Motor neuron (in vitro differentiated cells): ENCODE data around the gene CNGA1. TPM values are rescaled to one million over a fixed set of nuclear protein-coding genes. Genes with fewer than 3 reads are reported as not detected.
"Not testable (repeated sequence)": the region's sequence is repeated elsewhere in the genome, so short reads cannot be mapped to it uniquely, and the experiment has no call there.

Experiments used
- ATAC-seq, 8 experiments: fragments of 200-7000 bp; cut with Tn5 transposase; replicated peaks in 6 of 8; 2 replicates each; pipeline ENCODE4 v1.8.0; 2021; ENCODE audit warnings: mild to moderate bottlenecking in 8 of 8, moderate library complexity in 8 of 8
- H3K27ac ChIP-seq, 2 donors: fragments of 250-450 bp; sonication (Bioruptor Pico); 2 replicates each; pipeline ENCODE4 v1.9.0; 2021; ENCODE audit warnings: antibody characterized with exemption in 2 of 2, mild to moderate bottlenecking in 2 of 2, moderate library complexity in 1 of 2
- H3K4me1 ChIP-seq, 2 donors: fragments of 250-450 bp; sonication (Bioruptor Pico); replicated peaks in 1 of 2; 2 replicates each; pipeline ENCODE4 v1.6.1; 2021; ENCODE audit warnings: antibody characterized with exemption in 2 of 2, mild to moderate bottlenecking in 2 of 2, moderate library complexity in 1 of 2
- H3K4me3 ChIP-seq, 5 donors: fragments of 250-450 bp; sonication (Bioruptor Pico); 2 replicates each; pipeline ENCODE4 v1.9.0; 2021; ENCODE audit warnings: antibody characterized with exemption in 5 of 5, mild to moderate bottlenecking in 5 of 5, moderate library complexity in 4 of 5
- WGBS, 10 experiments: fragments of 450-650 bp; shearing (Covaris generic); methylation state at CpG; one replicate each; pipeline ENCODE4 v1.0.0; 2022; 5-methylcytosine and 5-hydroxymethylcytosine counted together
- in situ Hi-C, 9 experiments: fragments of 400-800 bp; cut with MboI; loops; one replicate each; pipeline ENCODE4 v1.15.0; 2021; ENCODE audit warnings: low sequenced_read_pairs in 9 of 9, low pct_unique_long_range_greater_than_20kb in 2 of 9; ENCODE audit not compliant: unreplicated experiment in 9 of 9
- total RNA-seq, 8 experiments: library from RNA; unstranded; fragments of 300-600 nt; gene quantifications; 2 replicates each; pipeline versions ENCODE4 v1.2.3 to v1.2.4, GENCODE V29; 2022

The CNGA1 gene
- total RNA-seq, 8 experiments from 2014 or later, result 0.05 to 0.38 (median 0.18) TPM; not detected in 2

DNA sequence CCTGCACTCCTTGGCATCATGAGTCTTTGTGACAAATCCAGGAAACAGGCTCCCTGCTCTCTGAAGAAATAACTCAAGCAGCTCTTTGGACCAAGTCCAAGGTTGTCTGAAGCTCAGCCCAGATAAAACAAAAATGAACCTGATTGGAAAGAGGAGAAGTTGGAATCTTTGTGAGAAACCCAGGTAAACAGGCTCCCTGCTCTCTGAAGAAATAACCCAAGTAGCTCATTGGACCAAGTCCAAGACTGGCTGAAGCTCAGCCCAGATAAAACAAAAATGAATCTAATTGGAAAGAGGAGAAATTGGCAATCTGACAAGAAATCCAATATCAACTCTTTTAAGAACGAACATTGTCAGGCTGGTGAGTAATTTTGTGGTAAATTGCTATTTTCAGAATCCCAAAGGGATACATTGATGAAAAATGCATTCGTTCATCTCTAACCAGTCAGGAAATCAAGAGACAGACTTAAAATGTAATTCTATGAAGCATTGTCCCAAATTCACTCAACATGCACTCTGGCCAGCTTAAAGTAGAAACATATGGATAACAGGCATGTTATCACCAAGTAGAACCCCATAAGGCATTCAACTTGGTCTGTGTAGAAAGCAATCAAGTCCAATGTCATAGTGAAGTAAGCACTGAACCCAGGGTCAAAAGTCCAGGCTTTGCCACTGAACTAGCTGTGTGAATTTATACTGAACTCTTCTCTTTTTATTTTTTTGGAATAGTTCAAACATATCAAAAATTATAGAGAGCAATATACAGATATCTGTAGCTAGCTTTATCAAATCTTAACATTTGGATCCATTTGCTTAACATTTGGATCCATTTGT is 85.3 kb downstream of the CNGA1 start:
- H3K27ac ChIP-seq, result no peak overlapping the region
- whole genome bisulfite sequencing, 10 experiments, result 0 to 94% (median 50%) methylated on average over 1 to 2 of the region's 2 CpGs; no CpG with 5 or more reads in 1 of the 10 experiments
- in situ Hi-C loops, result loop anchor here in 2 of 9 experiments (25.0 kb wide), 1 partner anchor 244 kb away; no protein-coding TSS in a partner anchor
- ATAC-seq, result no peak
- no peaks in the 10 kb centered on the region for H3K4me1 ChIP-seq
- no peak overlapping the region for H3K4me3 ChIP-seq

DNA sequence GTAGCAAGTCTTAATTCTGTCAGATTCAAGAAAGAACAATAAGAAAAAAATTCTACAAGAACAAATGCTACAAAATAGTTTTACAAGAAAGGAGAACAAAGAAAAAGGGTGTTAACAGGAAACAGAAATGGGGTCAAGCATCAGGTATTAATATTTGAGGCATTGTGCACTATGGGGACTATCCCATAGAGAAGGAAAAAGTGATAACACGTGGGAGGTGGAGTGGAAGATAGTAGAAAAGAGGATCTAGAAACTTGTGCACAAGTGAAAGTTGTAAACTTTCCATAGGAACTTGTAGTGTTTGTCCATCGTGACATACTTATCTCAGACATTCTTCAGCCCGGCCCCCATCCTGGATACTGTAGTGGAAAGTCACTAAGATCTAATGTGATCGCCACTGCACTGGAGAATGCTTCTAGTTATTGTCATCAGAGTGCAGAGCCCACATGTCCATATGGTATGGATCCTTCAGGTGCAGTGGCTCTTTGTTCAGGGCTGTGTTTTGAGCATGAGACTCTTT is 86.7 kb downstream of the CNGA1 start:
- ATAC-seq, result no peak
- Histone ChIP-seq H3K27ac (no peak overlapping the region), H3K4me1 (no peaks in the 10 kb centered on the region), H3K4me3 (no peak overlapping the region)
- 0 to 100% (median 68%) methylated on average over 1 to 4 of the region's 4 CpGs for WGBS, 10 experiments
- in situ Hi-C loops, result loop anchor here in 2 of 9 experiments (25.0 kb wide), 1 partner anchor 242 kb away; no protein-coding TSS in a partner anchor

DNA sequence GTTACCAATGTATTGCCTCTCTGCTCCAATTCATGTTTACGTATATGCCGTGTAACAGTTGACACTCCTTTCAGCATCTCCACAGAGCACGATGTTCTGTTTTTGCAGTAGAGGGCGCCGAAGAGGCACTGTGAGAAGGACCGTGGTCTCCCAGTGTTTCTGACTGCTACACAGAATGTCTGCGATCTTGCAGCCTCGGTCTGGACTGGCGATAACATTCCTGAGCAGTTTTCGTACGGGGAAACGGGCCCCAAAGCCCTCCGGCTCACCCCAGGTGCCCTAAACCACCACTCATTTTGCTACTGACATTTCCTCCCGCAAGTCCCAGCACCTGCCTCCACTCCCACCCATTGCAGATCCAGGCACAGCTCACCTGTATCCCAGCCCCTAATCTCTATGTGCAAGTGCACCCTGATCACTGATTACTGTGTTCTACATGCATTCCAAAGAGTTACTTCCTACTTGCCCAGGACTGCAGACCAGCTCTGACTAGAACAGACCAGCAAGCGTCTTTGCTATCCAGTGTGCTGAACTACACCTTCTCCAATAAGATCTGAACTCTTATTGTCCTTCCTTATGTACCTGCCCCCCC is 89.7 kb downstream of the CNGA1 start:
- in situ Hi-C loops, result loop anchor here in 2 of 9 experiments (25.0 kb wide), 1 partner anchor 239 kb away; no protein-coding TSS in a partner anchor
- 0 to 52% (median 17%) methylated on average over 1 to 11 of the region's 15 CpGs; no CpG with 5 or more reads in 2 of the 10 experiments for WGBS, 10 experiments

GRCh38 chr4:47923261-47923608 is 93.2 kb downstream of the CNGA1 start:
- H3K4me1 ChIP-seq, H3K27ac ChIP-seq, in situ Hi-C loops, H3K4me3 ChIP-seq, ATAC-seq: not testable (repeated sequence)
- WGBS, 10 experiments, result 30 to 100% (median 61%) methylated on average over 1 to 4 of the region's 8 CpGs; no CpG with 5 or more reads in 4 of the 10 experiments

More for the DNA sequence above, 89.7 kb downstream of the CNGA1 start:
- Histone ChIP-seq H3K4me1 (no peaks in the 10 kb centered on the region), H3K27ac (no peak overlapping the region), H3K4me3 (peak overlapping the region in 2 of 5 donors; percentile 16 to 20)
- peak; percentile 79 to 100 (median 99) for ATAC-seq

GRCh38 chr4:47922436-47923260 is 93.8 kb downstream of the CNGA1 start:
- H3K27ac ChIP-seq, H3K4me1 ChIP-seq, in situ Hi-C loops, ATAC-seq, H3K4me3 ChIP-seq: not testable (repeated sequence)
- 19 to 100% (median 68%) methylated on average over 1 to 8 of the region's 17 CpGs; no CpG with 5 or more reads in 2 of the 10 experiments for WGBS, 10 experiments

DNA sequence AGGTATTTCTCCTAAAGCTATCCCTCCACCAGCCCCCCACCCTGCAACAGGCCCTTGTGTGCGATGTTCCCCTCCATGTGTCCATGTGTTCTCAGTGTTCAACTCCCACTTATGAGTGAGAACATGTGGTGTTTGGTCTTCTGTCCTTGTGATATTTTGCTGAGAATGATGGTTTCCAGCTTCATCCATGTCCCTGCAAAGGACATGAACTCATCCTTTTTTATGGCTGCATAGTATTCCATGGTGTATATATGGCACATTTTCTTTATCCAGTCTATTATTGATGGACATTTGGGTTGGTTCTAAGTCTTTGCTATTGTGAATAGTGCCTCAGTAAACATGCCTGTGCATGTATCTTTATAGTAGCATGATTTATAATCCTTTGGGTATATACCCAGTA is 99.3 kb downstream of the CNGA1 start:
- in situ Hi-C loops, H3K4me3 ChIP-seq, H3K27ac ChIP-seq, ATAC-seq: not testable (repeated sequence)
- 86 to 100% (median 100%) methylated on average over 1 of the region's 1 CpG; no CpG with 5 or more reads in 7 of the 10 experiments for WGBS, 10 experiments
- H3K4me1 ChIP-seq, result peaks cover 7 to 15% of the 10 kb centered on the region in 2 donors

DNA sequence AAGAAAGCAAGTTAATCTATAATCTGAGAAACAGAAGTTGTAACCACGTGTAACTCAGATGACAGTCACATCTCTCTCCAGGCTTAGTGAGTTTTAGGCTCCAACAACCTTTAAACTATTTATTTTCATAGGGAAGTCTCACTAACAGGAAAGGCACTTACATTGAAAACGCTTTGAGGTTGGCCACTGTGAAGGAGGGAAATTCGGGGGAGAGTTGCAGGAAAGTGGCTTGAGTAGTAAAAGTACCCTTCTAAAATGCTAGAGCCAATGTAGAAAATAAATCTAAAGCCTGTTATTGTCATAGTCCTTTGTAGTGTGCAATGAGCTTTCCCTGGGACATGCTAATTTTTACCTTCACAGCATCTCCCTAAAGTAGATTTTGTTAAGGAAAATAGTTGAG is 101.1 kb downstream of the CNGA1 start:
- Histone ChIP-seq H3K27ac (no peak overlapping the region), H3K4me1 (peaks cover 7 to 15% of the 10 kb centered on the region in 2 donors), H3K4me3 (peak overlapping the region in 1 of 5 donors; percentile 72)
- WGBS, 10 experiments, result 0 to 48% (median 35%) methylated on average over 1 to 3 of the region's 3 CpGs; no CpG with 5 or more reads in 2 of the 10 experiments
- in situ Hi-C loops, result no loop called here
- no peak for ATAC-seq

- H3K4me1 ChIP-seq, result peaks cover 7 to 15% of the 10 kb centered on the region in 2 donors
- ATAC-seq, result peak in 3 of 8 experiments; percentile 7 to 23 (median 18)
- no peak overlapping the region for H3K27ac ChIP-seq
- WGBS, 10 experiments, result 0 to 3% (median 0%) methylated on average over 1 to 6 of the region's 6 CpGs; no CpG with 5 or more reads in 3 of the 10 experiments
- in situ Hi-C loops, result no loop called here
- peak overlapping the region; percentile 72 to 89 (median 80) for H3K4me3 ChIP-seq
These were observed 101.6 kb downstream of the CNGA1 start for GRCh38 chr4:47914926-47915237.

DNA sequence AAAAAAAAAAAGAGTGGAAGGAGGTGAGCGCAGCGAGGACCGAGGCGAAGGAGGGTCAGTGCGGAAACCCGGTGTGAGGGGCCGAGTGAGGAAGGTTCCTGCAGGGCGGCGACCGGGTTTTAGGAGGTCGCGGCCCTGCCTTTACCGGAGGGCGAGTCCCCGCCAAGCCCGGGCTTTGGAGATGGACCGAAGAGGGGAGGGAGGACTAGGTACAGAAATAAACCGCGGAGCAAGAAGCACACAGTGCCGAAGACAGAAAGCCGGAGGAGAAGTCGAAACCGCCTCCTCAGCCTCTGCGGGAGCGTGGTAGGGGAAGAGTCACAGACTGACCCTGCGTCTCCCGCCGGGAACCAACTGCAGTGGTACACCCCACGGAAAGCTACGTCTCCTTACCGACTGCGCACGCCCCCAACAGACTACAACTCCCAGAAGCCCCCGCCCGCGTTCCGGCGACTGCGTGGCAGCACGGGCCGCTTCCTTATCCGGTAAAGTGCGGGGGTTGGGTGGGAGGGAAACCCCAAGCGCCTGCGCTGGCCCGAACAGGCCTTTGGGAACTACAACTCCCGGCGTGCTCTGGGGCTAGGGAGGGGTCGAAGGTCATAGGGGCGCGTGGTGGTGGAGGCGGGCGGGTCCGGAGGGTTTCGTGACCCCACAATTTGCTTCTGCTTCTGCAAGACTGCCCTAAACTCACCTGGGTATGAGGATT is 102.1 kb downstream of the CNGA1 start, which contains the start of gene NFXL1:
Gene NFXL1 (minus strand): TSS at position 364 of the 706 bp plus-strand sequence. CDS start 380 bp downstream, outside the sequence.
- WGBS, 10 experiments, result 0 to 2% (median 0%) methylated on average over 5 to 29 of the region's 55 CpGs; no CpG with 5 or more reads in 7 of the 10 experiments
- in situ Hi-C loops, result no loop called here
- H3K4me3 ChIP-seq, result peak within 1 kb of the TSS; percentile 72 to 89 (median 80)
- H3K4me1 ChIP-seq, result peaks cover 7 to 15% of the 10 kb centered on the region in 2 donors
- H3K27ac ChIP-seq, result peak within 1 kb of the TSS; percentile 73 to 83
- ATAC-seq, result peak; percentile 96 to 99 (median 97)

GRCh38 chr4:47913861-47914219 is 102.6 kb downstream of the CNGA1 start:
- peaks cover 7 to 15% of the 10 kb centered on the region in 2 donors for H3K4me1 ChIP-seq
- H3K4me3 ChIP-seq, result peak overlapping the region; percentile 72 to 89 (median 80)
- WGBS, 10 experiments, result 0 to 1% (median 0%) methylated on average over 2 to 18 of the region's 29 CpGs; no CpG with 5 or more reads in 4 of the 10 experiments
- in situ Hi-C loops, result no loop called here
- peak in 3 of 8 experiments; percentile 5 to 12 (median 10) for ATAC-seq
- peak overlapping the region; percentile 73 to 83 for H3K27ac ChIP-seq

GRCh38 chr4:47913330-47913729 is 103.2 kb downstream of the CNGA1 start:
- WGBS, 10 experiments, result 0 to 11% (median 3%) methylated on average over 1 to 4 of the region's 4 CpGs; no CpG with 5 or more reads in 2 of the 10 experiments
- Histone ChIP-seq H3K4me3 (peak overlapping the region; percentile 72 to 89 (median 80)), H3K27ac (no peak overlapping the region), H3K4me1 (peaks cover 7 to 15% of the 10 kb centered on the region in 2 donors)
- ATAC-seq, result no peak
- in situ Hi-C loops, result no loop called here
